HEK293 (cell line): ENCODE measurements around the gene CDK2AP2.

Experiments used
- SP3 ChIP-seq: fragments of 450-650 bp; formaldehyde crosslinking; IDR thresholded peaks from 2 replicates; pipeline ENCODE4 v1.5.1; 2016; ENCODE audit warnings: missing biosample characterization, missing genetic modification characterization
- TCF7L2 ChIP-seq: IDR thresholded peaks from 2 replicates; pipeline ENCODE4 v1.6.1; 2011; ENCODE audit warnings: low read depth, mild to moderate bottlenecking, inconsistent platforms, low read length, moderate library complexity, borderline replicate concordance
- ZBTB21 ChIP-seq: fragments of 450-650 bp; formaldehyde crosslinking; IDR thresholded peaks from 2 replicates; pipeline ENCODE4 v1.5.1; 2017; ENCODE audit warnings: missing biosample characterization, missing genetic modification characterization
- ZNF138 ChIP-seq: fragments of 450-650 bp; formaldehyde crosslinking; IDR thresholded peaks from 2 replicates; pipeline ENCODE4 v1.5.1; 2016; ENCODE audit warnings: missing biosample characterization, missing genetic modification characterization, borderline replicate concordance
- ZNF292 ChIP-seq: fragments of 450-650 bp; formaldehyde crosslinking; IDR thresholded peaks from 2 replicates; pipeline ENCODE4 v1.5.1; 2016; ENCODE audit warnings: low read depth, missing biosample characterization, missing genetic modification characterization, borderline replicate concordance
- ZNF416 ChIP-seq: fragments of 450-650 bp; formaldehyde crosslinking; IDR thresholded peaks from 2 replicates; pipeline ENCODE4 v1.5.1; 2016; ENCODE audit warnings: missing biosample characterization, missing genetic modification characterization
- ZNF701 ChIP-seq: fragments of 450-650 bp; formaldehyde crosslinking; IDR thresholded peaks from 2 replicates; pipeline ENCODE4 v1.5.1; 2016; ENCODE audit warnings: missing biosample characterization, missing genetic modification characterization
- TF ChIP-seq, protein P1 (sequence below): fragments of 450-650 bp; formaldehyde crosslinking; IDR thresholded peaks from 2 replicates; pipeline ENCODE4 v1.5.1; 2016; ENCODE audit warnings: missing biosample characterization, missing genetic modification characterization
- TF ChIP-seq, protein P2 (sequence below): fragments of 450-650 bp; formaldehyde crosslinking; IDR thresholded peaks from 2 replicates; pipeline ENCODE4 v1.5.1; 2016; ENCODE audit warnings: missing biosample characterization, missing genetic modification characterization
- TF ChIP-seq, protein P3 (sequence below): fragments of 450-650 bp; formaldehyde crosslinking; IDR thresholded peaks from 2 replicates; pipeline ENCODE4 v1.5.1; 2016; ENCODE audit warnings: missing biosample characterization, missing genetic modification characterization, low read depth

GRCh38 chr11:67493548-67494370 is 14.2 kb downstream of the CDK2AP2 start:
- TF ChIP-seq, protein P1, sequence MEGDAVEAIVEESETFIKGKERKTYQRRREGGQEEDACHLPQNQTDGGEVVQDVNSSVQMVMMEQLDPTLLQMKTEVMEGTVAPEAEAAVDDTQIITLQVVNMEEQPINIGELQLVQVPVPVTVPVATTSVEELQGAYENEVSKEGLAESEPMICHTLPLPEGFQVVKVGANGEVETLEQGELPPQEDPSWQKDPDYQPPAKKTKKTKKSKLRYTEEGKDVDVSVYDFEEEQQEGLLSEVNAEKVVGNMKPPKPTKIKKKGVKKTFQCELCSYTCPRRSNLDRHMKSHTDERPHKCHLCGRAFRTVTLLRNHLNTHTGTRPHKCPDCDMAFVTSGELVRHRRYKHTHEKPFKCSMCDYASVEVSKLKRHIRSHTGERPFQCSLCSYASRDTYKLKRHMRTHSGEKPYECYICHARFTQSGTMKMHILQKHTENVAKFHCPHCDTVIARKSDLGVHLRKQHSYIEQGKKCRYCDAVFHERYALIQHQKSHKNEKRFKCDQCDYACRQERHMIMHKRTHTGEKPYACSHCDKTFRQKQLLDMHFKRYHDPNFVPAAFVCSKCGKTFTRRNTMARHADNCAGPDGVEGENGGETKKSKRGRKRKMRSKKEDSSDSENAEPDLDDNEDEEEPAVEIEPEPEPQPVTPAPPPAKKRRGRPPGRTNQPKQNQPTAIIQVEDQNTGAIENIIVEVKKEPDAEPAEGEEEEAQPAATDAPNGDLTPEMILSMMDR: no peak
- no peak for TF ChIP-seq TCF7L2
- TF ChIP-seq ZNF292: no peak
- TF ChIP-seq ZNF138 (tag by site-specific recombination): no peak
- TF ChIP-seq SP3 (tag by site-specific recombination): no peak
- no peak for TF ChIP-seq ZBTB21 (tag by site-specific recombination)
- TF ChIP-seq, protein P2, sequence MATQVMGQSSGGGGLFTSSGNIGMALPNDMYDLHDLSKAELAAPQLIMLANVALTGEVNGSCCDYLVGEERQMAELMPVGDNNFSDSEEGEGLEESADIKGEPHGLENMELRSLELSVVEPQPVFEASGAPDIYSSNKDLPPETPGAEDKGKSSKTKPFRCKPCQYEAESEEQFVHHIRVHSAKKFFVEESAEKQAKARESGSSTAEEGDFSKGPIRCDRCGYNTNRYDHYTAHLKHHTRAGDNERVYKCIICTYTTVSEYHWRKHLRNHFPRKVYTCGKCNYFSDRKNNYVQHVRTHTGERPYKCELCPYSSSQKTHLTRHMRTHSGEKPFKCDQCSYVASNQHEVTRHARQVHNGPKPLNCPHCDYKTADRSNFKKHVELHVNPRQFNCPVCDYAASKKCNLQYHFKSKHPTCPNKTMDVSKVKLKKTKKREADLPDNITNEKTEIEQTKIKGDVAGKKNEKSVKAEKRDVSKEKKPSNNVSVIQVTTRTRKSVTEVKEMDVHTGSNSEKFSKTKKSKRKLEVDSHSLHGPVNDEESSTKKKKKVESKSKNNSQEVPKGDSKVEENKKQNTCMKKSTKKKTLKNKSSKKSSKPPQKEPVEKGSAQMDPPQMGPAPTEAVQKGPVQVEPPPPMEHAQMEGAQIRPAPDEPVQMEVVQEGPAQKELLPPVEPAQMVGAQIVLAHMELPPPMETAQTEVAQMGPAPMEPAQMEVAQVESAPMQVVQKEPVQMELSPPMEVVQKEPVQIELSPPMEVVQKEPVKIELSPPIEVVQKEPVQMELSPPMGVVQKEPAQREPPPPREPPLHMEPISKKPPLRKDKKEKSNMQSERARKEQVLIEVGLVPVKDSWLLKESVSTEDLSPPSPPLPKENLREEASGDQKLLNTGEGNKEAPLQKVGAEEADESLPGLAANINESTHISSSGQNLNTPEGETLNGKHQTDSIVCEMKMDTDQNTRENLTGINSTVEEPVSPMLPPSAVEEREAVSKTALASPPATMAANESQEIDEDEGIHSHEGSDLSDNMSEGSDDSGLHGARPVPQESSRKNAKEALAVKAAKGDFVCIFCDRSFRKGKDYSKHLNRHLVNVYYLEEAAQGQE: no peak
- no peak for TF ChIP-seq ZNF416 (tag by site-specific recombination)
- TF ChIP-seq ZNF701: no peak
- TF ChIP-seq, protein P3, sequence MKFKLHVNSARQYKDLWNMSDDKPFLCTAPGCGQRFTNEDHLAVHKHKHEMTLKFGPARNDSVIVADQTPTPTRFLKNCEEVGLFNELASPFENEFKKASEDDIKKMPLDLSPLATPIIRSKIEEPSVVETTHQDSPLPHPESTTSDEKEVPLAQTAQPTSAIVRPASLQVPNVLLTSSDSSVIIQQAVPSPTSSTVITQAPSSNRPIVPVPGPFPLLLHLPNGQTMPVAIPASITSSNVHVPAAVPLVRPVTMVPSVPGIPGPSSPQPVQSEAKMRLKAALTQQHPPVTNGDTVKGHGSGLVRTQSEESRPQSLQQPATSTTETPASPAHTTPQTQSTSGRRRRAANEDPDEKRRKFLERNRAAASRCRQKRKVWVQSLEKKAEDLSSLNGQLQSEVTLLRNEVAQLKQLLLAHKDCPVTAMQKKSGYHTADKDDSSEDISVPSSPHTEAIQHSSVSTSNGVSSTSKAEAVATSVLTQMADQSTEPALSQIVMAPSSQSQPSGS (tag by site-specific recombination): no peak
